Measurements from ENCODE around the gene PTPRM. TPM values are rescaled to one million over a fixed set of nuclear protein-coding genes. Genes with fewer than 3 reads are reported as not detected.

Gene PTPRM
- total RNA-seq, 1 experiment from 2014 or later = 11.1 TPM

GRCh38 chr18:8376113-8376512, 809.0 kb downstream of the PTPRM start (continued):
- TF ChIP-seq ATF2 (CRISPR knock-in tag; IDR thresholded peaks at IDR 0.05; ENCODE audit: borderline replicate concordance, low read depth) (no peak), SMAD4 (CRISPR knock-in tag; IDR thresholded peaks at IDR 0.05) (no peak), GABPB1 (CRISPR knock-in tag; IDR thresholded peaks at IDR 0.05) (no peak), PRDM15 (CRISPR knock-in tag; IDR thresholded peaks at IDR 0.05) (no peak), E2F1 (CRISPR knock-in tag; IDR thresholded peaks at IDR 0.05) (no peak), NR3C1 (CRISPR knock-in tag; conservative IDR thresholded peaks at IDR 0.05; ENCODE audit: low read depth) (no peak), ZNF416 (CRISPR knock-in tag; IDR thresholded peaks at IDR 0.05) (no peak), ETV6 (CRISPR knock-in tag; IDR thresholded peaks at IDR 0.05) (no peak), MYBL2 (CRISPR knock-in tag; IDR thresholded peaks at IDR 0.05) (no peak)
- TF ChIP-seq, protein P1, sequence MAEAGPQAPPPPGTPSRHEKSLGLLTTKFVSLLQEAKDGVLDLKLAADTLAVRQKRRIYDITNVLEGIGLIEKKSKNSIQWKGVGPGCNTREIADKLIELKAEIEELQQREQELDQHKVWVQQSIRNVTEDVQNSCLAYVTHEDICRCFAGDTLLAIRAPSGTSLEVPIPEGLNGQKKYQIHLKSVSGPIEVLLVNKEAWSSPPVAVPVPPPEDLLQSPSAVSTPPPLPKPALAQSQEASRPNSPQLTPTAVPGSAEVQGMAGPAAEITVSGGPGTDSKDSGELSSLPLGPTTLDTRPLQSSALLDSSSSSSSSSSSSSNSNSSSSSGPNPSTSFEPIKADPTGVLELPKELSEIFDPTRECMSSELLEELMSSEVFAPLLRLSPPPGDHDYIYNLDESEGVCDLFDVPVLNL (CRISPR knock-in tag; IDR thresholded peaks at IDR 0.05; ENCODE audit: borderline replicate concordance, low read depth) = no peak
- TF ChIP-seq, protein P2, sequence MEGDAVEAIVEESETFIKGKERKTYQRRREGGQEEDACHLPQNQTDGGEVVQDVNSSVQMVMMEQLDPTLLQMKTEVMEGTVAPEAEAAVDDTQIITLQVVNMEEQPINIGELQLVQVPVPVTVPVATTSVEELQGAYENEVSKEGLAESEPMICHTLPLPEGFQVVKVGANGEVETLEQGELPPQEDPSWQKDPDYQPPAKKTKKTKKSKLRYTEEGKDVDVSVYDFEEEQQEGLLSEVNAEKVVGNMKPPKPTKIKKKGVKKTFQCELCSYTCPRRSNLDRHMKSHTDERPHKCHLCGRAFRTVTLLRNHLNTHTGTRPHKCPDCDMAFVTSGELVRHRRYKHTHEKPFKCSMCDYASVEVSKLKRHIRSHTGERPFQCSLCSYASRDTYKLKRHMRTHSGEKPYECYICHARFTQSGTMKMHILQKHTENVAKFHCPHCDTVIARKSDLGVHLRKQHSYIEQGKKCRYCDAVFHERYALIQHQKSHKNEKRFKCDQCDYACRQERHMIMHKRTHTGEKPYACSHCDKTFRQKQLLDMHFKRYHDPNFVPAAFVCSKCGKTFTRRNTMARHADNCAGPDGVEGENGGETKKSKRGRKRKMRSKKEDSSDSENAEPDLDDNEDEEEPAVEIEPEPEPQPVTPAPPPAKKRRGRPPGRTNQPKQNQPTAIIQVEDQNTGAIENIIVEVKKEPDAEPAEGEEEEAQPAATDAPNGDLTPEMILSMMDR (IDR thresholded peaks at IDR 0.05) = no peak

DNA sequence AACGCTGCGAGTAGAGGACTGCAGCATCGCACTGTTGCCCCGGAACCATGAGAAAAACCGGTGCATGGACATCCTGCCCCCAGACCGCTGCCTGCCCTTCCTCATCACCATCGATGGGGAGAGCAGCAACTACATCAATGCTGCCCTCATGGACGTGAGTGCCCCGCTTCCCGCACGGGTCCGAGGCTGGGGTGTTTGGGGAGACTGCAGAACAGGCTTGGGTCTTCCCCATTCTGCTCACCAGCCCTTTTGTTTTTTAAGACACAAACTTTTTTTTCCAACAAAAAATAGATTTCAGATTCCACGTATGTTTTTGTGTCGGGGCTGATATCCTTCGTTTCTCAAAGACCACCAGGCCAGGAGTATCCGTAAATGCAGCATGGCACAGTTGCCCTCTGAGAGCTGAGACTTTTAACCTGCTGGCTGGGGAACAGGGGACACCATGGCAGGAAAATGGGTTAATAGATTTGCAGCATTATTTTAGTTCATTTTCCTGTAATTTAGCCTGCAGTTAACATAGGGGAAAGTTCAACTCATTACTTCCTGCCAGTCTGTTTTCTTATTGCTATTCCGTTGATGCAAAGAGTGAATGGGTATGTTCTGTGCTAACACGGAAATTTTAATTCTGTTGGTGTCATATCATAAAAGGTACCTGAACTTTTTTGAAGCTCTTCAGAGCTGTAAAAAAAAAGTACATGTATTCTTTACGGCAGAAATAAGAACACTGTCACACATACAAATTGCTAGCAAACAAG, 812.2 kb downstream of the PTPRM start:
- ATAC-seq (no peak), DNase-seq (ENCODE audit: low spot score) (no peak)
- Mint-ChIP-seq H3K4me3 (no peak overlapping the region), H3K27ac (no peak overlapping the region), H3K36me3 (no peaks in the 10 kb centered on the region), H3K27me3 (ENCODE audit: low read depth) (no peaks in the 10 kb centered on the region), H3K4me1 (0 out of 2 replicates have a peak, but pooled peaks cover 7% of the 10 kb centered on the region), H3K9me3 (no peaks in the 10 kb centered on the region)
- ChIA-PET POLR2A (no interaction called here), CTCF (interaction anchor here (2.0 kb wide), 1 partner anchor 10 kb away, joined by 9 read pairs; no protein-coding TSS in a partner anchor)
- TF ChIP-seq GTF2I (CRISPR knock-in tag; conservative IDR thresholded peaks at IDR 0.05) (no peak), MYBL2 (CRISPR knock-in tag; IDR thresholded peaks at IDR 0.05) (no peak), ZNF263 (CRISPR knock-in tag; IDR thresholded peaks at IDR 0.05; ENCODE audit: low read depth) (no peak), CREB1 (CRISPR knock-in tag; IDR thresholded peaks at IDR 0.05) (no peak), CDX4 (CRISPR knock-in tag; IDR thresholded peaks at IDR 0.05; ENCODE audit: borderline replicate concordance) (no peak)
